GM12878 (cell line): ENCODE data around the gene ZNF761. TPM values are rescaled to one million over a fixed set of nuclear protein-coding genes. Genes with fewer than 3 reads are reported as not detected.
A peak's percentile ranks its signal among the peaks of the same experiment; 100 is the strongest.

ENCODE experiments used
- ATF7 ChIP-seq: fragments of 450-650 bp; IDR thresholded peaks from 2 replicates; pipeline ENCODE4 v1.6.1; 2016; ENCODE audit warnings: low read depth, mild to moderate bottlenecking
- BCLAF1 ChIP-seq: fragments of 450-650 bp; IDR thresholded peaks from 2 replicates; pipeline ENCODE4 v1.6.1; 2017; ENCODE audit warnings: antibody characterized with exemption, mild to moderate bottlenecking, moderate library complexity
- CTCF ChIP-seq, 3 experiments: IDR thresholded peaks in 2 of 3; conservative IDR thresholded peaks in 1 of 3; 2 replicates each; pipeline ENCODE4 v1.5.1; 2011; ENCODE audit warnings: low read depth in 3 of 3, low read length in 3 of 3, mild to moderate bottlenecking in 3 of 3, control low read depth in 2 of 3, moderate library complexity in 2 of 3, inconsistent platforms in 1 of 3, mixed read lengths in 1 of 3; ENCODE audit not compliant: control insufficient read depth in 2 of 3, insufficient read depth in 1 of 3; ENCODE audit errors: extremely low read depth in 1 of 3
- EP300 ChIP-seq, 2 experiments: fragments of 150-350 bp in 1 of 2; IDR thresholded peaks; 2 replicates each; pipeline ENCODE4 v1.6.1; 2011 to 2012; ENCODE audit warnings: low read depth in 2 of 2, low read length in 2 of 2, borderline replicate concordance in 1 of 2, improper control_type of control experiment in 1 of 2, inconsistent platforms in 1 of 2; ENCODE audit not compliant: control insufficient read depth in 1 of 2
- KAT2A ChIP-seq: conservative IDR thresholded peaks from 2 replicates; pipeline ENCODE4 v1.6.1; 2011; ENCODE audit warnings: low read depth, low read length; ENCODE audit not compliant: control insufficient read depth
- MTA2 ChIP-seq: fragments of 450-650 bp; IDR thresholded peaks from 2 replicates; pipeline ENCODE4 v1.6.1; 2016; ENCODE audit warnings: low read depth, mild to moderate bottlenecking, moderate library complexity
- PBX3 ChIP-seq: IDR thresholded peaks from 2 replicates; pipeline ENCODE4 v1.6.1; 2011; ENCODE audit warnings: mild to moderate bottlenecking, low read depth, low read length, moderate library complexity; ENCODE audit not compliant: insufficient replicate concordance
- POLR2A ChIP-seq: IDR thresholded peaks from 2 replicates; pipeline ENCODE4 v1.6.1; 2011; ENCODE audit warnings: low read depth, mild to moderate bottlenecking, low read length
- RBBP5 ChIP-seq: fragments of 200-600 bp; sonication (generic); conservative IDR thresholded peaks from 2 replicates; pipeline ENCODE4 v1.6.1; 2016
- SIX5 ChIP-seq: IDR thresholded peaks from 2 replicates; pipeline ENCODE4 v1.6.1; 2011; ENCODE audit warnings: mild to moderate bottlenecking, low read depth, low read length, moderate library complexity; ENCODE audit not compliant: severe bottlenecking
- TBL1XR1 ChIP-seq: IDR thresholded peaks from 2 replicates; pipeline ENCODE4 v1.6.1; 2012; ENCODE audit warnings: low read depth, low read length, improper control_type of control experiment
- TCF7 ChIP-seq: IDR thresholded peaks from 2 replicates; pipeline ENCODE4 v1.6.1; 2014; ENCODE audit warnings: antibody characterized with exemption, borderline replicate concordance
- ZNF24 ChIP-seq: fragments of 450-650 bp; IDR thresholded peaks from 2 replicates; pipeline ENCODE4 v1.6.1; 2017; ENCODE audit warnings: antibody characterized with exemption, mild to moderate bottlenecking
- ZNF687 ChIP-seq: fragments of 450-650 bp; IDR thresholded peaks from 2 replicates; pipeline ENCODE4 v1.6.1; 2017; ENCODE audit warnings: mild to moderate bottlenecking, moderate library complexity
- polyA plus RNA-seq, 11 experiments: library from polyadenylated mRNA; depleted of rRNA in 4 of 11; unstranded in 6 of 11; stranded (reverse) in 5 of 11; fragments of >200 nt; fragmentation: Nextera tagmentation in 4 of 11; fragmentation: Illumina TruSeq in 1 of 11; extraction: Ambion mirVana in 4 of 11; extraction: Trizol in 1 of 11; gene quantifications; 1 replicate in 1 of 11; 2 replicates in 10 of 11; pipeline versions ENCODE4 v1.2.1 to v1.2.3, GENCODE V29; 2011 to 2016; ENCODE audit warnings: inconsistent platforms in 2 of 11, missing spikeins in 2 of 11, low read depth in 1 of 11
- total RNA-seq, 4 experiments: library from RNA; depleted of rRNA in 3 of 4; stranded (reverse); fragments of >200 nt in 3 of 4; fragmentation: Illumina TruSeq in 1 of 4; extraction: Trizol in 1 of 4; gene quantifications; 2 replicates each; pipeline versions ENCODE4 v1.2.1 to v1.2.3, GENCODE V29; 2013 to 2021

ZNF761 gene
- total and polyA plus RNA-seq, 10 of the 15 experiments (the other 5 are each of a cell fraction or from before 2014, with no cell fraction given) = 7.9 to 22.7 (median 10.6) TPM

- TF ChIP-seq CTCF (IDR thresholded peaks at IDR 0.05 in 2 of 3, conservative IDR thresholded peaks at IDR 0.05 in 1 of 3; ENCODE audit: control insufficient read depth in 2 of 3, extremely low read depth in 1 of 3, insufficient read depth in 1 of 3, low read depth in 3 of 3, low read length in 3 of 3) (peak; percentile 38 to 52 (median 48); a peak in 5 of 6 replicates), ATF7 (peak; percentile 56; the same call in 1 of the 2 replicates), BCLAF1 (no peak), ZNF687 (no peak), PBX3 (no peak), EP300 (IDR thresholded peaks at IDR 0.05; ENCODE audit: borderline replicate concordance in 1 of 2, control insufficient read depth in 1 of 2, low read depth in 2 of 2, low read length in 2 of 2) (no peak), ZNF24 (no peak), TCF7 (no peak), TBL1XR1 (no peak), SIX5 (no peak), KAT2A (no peak), RBBP5 (no peak), POLR2A (peak; percentile 85), MTA2 (peak; percentile 12; the same call in 1 of the 2 replicates)
These were observed 36.6 kb upstream of the ZNF761 start, which contains the start of gene ZNF765 (continued) for GRCh38 chr19:53394974-53395839.
